HUES6 (cell line): Measurements from ENCODE around the gene DYNLT2.

Experiments used
- H3K27ac ChIP-seq: 2 replicates; pipeline ENCODE4 v1.7.0; 2013; ENCODE audit warnings: low read depth, mild to moderate bottlenecking, low read length, inconsistent platforms
- H3K27me3 ChIP-seq: 2 replicates; pipeline ENCODE4 v1.6.1; 2013; ENCODE audit warnings: low read length; ENCODE audit not compliant: control insufficient read depth, insufficient read depth
- H3K36me3 ChIP-seq: 2 replicates; pipeline ENCODE4 v1.6.1; 2013; ENCODE audit warnings: low read length; ENCODE audit not compliant: control insufficient read depth, insufficient read depth
- H3K4me1 ChIP-seq: 2 replicates; pipeline ENCODE4 v1.6.1; 2013; ENCODE audit warnings: low read length; ENCODE audit not compliant: control insufficient read depth, insufficient read depth
- H3K4me3 ChIP-seq: 2 replicates; pipeline ENCODE4 v1.5.1; 2013; ENCODE audit warnings: low read depth, low read length
- H3K9ac ChIP-seq: one replicate; pipeline ENCODE4 v1.6.1; 2013; ENCODE audit warnings: mild to moderate bottlenecking, low read length
- H3K9me3 ChIP-seq: 2 replicates; pipeline ENCODE4 v1.6.1; 2013; ENCODE audit warnings: low read depth, low read length; ENCODE audit not compliant: control insufficient read depth, insufficient read depth

DYNLT2 gene

DNA sequence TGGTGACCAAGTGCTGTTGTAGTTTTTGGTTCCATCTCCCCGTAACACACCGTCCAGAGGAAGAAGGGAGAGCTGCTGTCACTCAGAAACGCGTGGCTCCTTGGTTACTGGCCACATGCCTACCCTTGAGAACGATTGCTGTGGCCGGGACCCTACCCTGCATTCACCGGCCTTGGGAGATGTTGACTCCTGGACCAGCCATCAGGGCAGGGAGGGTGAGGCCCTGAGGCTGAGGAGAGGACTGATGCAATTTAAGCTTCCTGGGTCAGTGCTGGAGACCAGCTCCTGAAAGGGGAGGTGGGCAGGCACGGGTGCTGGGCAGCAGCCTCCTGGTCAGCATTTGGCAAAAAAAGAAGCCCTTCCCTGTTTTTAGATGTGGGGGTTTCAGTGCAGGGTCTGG lies 31.6 kb upstream of the DYNLT2 start:
- no peaks in the 10 kb centered on the region for H3K27me3 ChIP-seq

DNA sequence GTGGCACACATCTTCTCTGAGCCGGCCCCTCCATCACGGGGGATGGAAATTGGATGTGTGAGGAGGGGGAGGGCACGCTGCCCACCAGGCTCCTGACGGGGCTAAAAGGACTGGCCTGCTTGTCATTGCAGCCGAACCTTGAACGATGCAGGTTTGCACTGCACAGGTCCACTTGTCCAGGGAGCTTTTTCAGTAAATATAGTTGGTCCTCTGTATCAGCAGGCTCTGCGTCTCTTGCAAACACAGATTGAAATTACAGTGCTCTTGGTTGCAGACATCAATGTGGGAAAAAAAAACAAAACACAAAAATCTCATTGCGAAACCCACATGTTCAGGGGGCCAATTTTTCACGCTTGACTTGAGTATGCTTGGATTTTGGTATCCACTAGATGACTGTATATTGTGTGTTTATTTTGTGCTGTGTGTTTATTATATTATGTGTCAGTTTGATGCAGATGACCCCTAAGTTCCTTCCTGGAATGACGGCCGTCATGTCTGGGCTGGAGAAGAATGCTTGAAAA lies 29.3 kb upstream of the DYNLT2 start:
- Histone ChIP-seq H3K4me1 (no peaks in the 10 kb centered on the region), H3K27me3 (no peaks in the 10 kb centered on the region), H3K9me3 (no peaks in the 10 kb centered on the region), H3K36me3 (peaks cover 37% of the 10 kb centered on the region), H3K4me3 (no peak overlapping the region), H3K27ac (no peak overlapping the region), H3K9ac (no peak overlapping the region)

More for the DNA sequence above, 31.6 kb upstream of the DYNLT2 start:
- Histone ChIP-seq H3K9ac (no peak overlapping the region), H3K4me1 (no peaks in the 10 kb centered on the region), H3K4me3 (no peak overlapping the region), H3K36me3 (peaks cover 22% of the 10 kb centered on the region), H3K9me3 (no peaks in the 10 kb centered on the region), H3K27ac (no peak overlapping the region)

DNA sequence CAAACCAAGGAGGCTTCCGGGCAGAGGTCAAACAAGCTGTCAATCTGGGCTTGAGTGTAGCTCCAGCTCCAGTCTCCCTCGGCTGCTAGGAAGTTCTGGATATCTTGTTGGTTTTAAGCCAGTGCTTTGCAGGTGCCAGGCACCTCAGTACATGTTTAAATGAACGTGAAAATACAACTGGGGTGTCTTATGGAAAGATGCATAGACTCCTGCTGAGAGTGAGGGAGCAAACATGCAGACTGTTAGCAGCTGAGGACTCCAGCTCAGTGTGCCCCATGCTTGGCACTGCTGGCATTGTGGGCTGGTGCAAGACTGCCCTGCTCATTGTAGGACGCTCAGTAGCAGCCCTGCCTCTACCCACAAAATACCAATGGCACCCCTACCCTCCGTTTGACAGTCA lies 28.5 kb upstream of the DYNLT2 start:
- no peak overlapping the region for H3K27ac ChIP-seq
- no peaks in the 10 kb centered on the region for H3K9me3 ChIP-seq
- no peak overlapping the region for H3K9ac ChIP-seq
- no peaks in the 10 kb centered on the region for H3K4me1 ChIP-seq
- peaks cover 41% of the 10 kb centered on the region for H3K36me3 ChIP-seq
- no peak overlapping the region for H3K4me3 ChIP-seq
- H3K27me3 ChIP-seq: no peaks in the 10 kb centered on the region

DNA sequence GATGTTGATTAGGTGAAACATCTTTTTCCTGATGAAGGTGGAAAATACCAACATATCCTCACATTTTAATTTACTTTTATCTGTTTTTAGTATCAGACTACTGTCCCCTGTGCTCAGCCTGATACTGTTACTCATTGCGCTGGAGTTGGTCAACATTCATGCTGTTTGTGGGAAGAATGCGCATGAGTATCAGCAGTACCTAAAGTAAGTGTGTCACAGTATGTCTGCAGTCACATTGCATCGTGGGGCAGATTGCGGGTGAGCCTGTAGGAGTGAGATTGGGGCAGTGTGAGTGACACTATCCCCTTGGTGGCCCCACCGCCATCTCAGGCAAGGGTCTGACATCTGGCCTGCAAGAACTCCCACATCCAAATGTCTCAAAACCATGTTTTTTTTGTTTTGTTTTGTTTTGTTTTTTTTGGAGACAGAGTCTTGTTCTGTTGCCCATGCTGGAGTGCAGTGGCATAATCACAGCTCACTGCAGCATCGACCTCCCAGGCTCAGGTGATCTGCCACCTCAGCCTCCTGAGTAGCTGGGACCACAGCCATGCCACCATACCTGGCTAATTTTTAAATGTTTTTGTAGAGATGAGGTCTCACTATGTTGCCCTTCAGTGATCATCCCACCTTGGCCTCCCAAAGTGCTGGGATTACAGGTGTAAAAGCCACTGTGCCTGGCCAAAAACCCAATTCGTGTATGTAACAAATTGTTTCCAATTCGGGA lies 27.9 kb upstream of the DYNLT2 start:
- no peaks in the 10 kb centered on the region for H3K4me1 ChIP-seq
- no peaks in the 10 kb centered on the region for H3K27me3 ChIP-seq
- peaks cover 38% of the 10 kb centered on the region for H3K36me3 ChIP-seq
- H3K27ac ChIP-seq: no peak overlapping the region
- no peaks in the 10 kb centered on the region for H3K9me3 ChIP-seq
- H3K4me3 ChIP-seq: no peak overlapping the region
- no peak overlapping the region for H3K9ac ChIP-seq

DNA sequence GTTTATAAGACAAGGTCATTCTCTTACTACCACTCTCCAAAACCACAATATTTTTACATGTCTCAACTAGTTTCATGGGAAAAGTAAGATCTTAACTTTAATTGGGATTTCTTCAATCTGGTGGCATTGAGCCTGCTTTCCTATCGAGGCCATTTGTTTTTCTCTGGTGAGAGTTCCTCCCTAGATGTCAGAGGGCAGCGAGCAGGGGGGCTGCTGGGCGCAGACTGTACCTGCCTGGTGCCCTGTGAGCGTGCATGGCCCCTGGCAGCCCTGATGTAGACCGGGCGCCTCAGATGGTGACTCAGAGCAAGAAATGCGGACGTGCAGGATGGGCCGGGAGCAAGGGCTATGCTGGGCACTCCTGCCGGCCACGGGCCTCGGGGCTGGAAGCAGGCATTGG lies 27.3 kb upstream of the DYNLT2 start:
- no peak overlapping the region for H3K27ac ChIP-seq
- H3K27me3 ChIP-seq: no peaks in the 10 kb centered on the region
- peaks cover 37% of the 10 kb centered on the region for H3K36me3 ChIP-seq
- H3K4me1 ChIP-seq: no peaks in the 10 kb centered on the region
- H3K9ac ChIP-seq: no peak overlapping the region
- H3K4me3 ChIP-seq: no peak overlapping the region
- H3K9me3 ChIP-seq: no peaks in the 10 kb centered on the region

DNA sequence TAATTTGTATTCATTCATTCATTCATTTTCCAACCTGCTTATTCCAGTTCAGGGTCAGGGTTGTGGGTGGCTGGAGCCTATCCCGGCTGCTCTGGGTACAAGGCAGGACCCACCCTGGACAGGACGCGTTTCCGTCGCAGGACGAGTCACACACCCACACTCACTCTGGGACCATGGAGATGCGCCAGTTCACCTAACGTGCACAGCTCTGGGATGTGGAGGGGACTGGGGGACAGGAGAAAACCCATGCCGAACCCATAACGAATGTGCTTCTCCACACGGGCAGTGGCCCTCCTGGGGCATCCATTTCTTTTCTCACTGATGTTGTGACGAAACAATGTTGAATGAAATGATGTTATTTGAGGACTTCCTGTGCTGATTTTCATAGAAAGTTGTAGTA lies 26.5 kb upstream of the DYNLT2 start:
- Histone ChIP-seq H3K9ac (no peak overlapping the region), H3K4me3 (no peak overlapping the region), H3K27ac (no peak overlapping the region), H3K4me1 (no peaks in the 10 kb centered on the region), H3K9me3 (no peaks in the 10 kb centered on the region), H3K27me3 (no peaks in the 10 kb centered on the region), H3K36me3 (peaks cover 34% of the 10 kb centered on the region)

DNA sequence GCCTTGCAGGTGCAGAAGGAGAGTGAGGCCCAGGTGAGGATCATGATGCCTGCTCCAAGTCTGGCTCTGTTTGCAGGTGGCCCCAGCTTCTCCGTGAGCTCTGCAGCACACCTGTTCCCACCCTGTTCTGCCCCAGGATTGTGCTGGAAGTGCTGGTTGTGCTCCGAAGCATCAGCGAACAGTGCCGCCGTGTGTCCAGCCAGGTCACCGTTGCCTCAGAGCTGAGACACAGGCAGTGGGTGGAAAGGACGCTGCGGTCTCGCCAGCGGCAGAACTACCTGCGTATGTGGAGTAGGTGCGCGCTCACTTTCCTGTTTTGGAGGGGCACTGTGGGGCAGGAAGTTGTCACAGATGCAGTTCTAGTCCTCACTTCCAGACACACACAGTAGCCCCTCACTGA lies 25.0 kb upstream of the DYNLT2 start:
- Histone ChIP-seq H3K27ac (no peak overlapping the region), H3K4me1 (no peaks in the 10 kb centered on the region), H3K9ac (no peak overlapping the region), H3K4me3 (no peak overlapping the region), H3K27me3 (no peaks in the 10 kb centered on the region), H3K9me3 (no peaks in the 10 kb centered on the region), H3K36me3 (peaks cover 33% of the 10 kb centered on the region)

DNA sequence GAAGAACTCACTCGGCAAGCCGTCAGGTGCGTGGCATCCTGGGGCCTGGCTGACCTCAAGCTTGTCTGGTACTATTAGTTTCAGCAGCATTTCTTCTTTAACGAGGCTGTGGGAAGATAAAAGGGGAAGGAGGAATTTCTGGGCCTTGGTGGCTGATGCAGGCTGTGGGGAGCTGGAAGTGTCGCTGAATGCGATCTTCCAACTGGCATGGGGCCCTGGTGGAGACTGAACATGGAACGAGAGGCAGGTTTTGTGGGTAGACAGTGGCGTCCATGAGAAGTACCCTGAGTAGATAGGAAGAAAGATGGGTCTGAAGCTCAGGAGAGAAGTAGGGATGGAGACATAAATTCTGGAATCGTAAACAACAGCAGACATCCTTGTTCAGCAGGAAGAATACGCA lies 23.9 kb upstream of the DYNLT2 start:
- no peak overlapping the region for H3K4me3 ChIP-seq
- H3K9me3 ChIP-seq: no peaks in the 10 kb centered on the region
- H3K27ac ChIP-seq: no peak overlapping the region
- no peaks in the 10 kb centered on the region for H3K4me1 ChIP-seq
- no peak overlapping the region for H3K9ac ChIP-seq
- no peaks in the 10 kb centered on the region for H3K27me3 ChIP-seq
- peaks cover 31% of the 10 kb centered on the region for H3K36me3 ChIP-seq

DNA sequence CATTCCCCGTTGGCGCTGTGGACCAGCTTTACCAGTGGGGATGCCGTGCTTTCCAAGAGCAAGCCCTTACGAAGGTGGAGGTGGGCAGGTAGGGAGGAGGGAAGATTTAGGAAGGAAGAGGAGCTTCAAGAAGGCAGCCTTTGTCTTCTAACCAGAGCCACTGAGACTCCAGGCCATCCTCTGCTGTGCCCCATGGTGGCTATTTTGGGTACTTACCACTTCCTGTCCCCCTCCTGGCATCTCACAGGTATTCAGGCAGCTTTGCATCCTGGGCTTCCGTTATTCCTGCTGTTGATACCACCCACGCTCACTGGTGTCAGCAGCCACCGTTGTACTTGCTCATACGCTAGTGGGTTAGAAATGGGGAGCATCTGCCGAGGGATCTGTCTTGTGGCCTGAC lies 23.0 kb upstream of the DYNLT2 start:
- H3K4me1 ChIP-seq: no peaks in the 10 kb centered on the region
- H3K27me3 ChIP-seq: no peaks in the 10 kb centered on the region
- no peak overlapping the region for H3K9ac ChIP-seq
- no peak overlapping the region for H3K27ac ChIP-seq
- H3K36me3 ChIP-seq: peaks cover 29% of the 10 kb centered on the region
- H3K9me3 ChIP-seq: no peaks in the 10 kb centered on the region
- H3K4me3 ChIP-seq: no peak overlapping the region

DNA sequence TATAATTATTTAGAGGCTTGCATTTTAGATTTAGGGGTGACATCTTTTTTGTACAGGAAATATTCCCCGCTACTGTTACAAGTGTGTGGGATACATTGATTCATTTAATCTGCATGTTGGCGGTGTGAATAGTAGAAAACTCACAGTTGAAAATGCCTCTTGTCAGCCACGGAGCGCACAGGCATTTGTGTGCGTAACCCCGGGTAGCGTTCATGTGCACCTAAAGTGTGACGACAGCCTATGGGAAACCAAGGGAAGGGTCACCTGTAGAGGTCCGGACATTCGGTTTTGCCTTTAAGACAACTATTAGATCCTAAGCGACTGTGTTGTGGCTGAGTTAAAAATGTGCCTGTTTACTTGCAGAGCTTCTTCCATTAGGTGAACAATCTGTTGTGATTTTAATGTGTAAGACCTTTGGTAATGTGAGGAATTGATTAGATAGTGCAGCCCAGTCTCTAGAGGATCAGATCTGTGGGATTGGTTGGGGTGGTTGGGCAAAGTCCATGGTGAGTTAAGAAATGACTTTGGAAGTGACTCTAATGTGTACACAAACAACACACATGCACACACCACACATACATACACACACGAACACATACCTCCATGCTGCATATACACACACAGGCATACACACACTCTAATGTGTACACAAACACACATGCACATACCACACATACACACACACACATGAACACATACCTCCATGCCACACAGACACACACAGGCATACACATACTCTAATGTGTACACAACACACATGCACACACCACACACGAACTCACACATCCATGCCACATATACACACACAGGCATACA lies 15.8 kb upstream of the DYNLT2 start:
- no peaks in the 10 kb centered on the region for H3K4me1 ChIP-seq
- H3K27ac ChIP-seq: no peak overlapping the region
- H3K9me3 ChIP-seq: no peaks in the 10 kb centered on the region
- no peak overlapping the region for H3K4me3 ChIP-seq
- H3K27me3 ChIP-seq: no peaks in the 10 kb centered on the region
- no peak overlapping the region for H3K9ac ChIP-seq
- H3K36me3 ChIP-seq: peaks cover 40% of the 10 kb centered on the region

DNA sequence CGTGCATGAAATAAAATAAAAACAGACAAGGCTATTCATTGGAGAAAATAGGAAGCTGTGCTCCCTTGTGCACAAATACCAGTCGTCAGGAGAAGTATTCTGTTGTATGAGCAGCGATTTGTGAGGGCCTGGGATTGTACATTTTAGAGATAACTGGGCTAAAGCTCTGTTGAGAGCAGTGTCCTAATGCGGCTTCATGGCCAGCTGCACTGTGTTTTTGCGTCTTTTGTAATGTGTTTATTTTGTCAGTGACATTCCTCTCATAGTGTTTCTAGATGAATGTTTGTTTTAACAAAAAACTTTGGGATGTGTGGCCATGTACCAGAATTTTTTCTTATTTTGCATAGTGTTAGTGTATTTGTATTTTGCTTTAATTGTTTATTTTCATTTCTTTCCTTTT lies 14.9 kb upstream of the DYNLT2 start:
- no peaks in the 10 kb centered on the region for H3K27me3 ChIP-seq
- no peaks in the 10 kb centered on the region for H3K9me3 ChIP-seq
- peaks cover 40% of the 10 kb centered on the region for H3K36me3 ChIP-seq
- H3K4me3 ChIP-seq: no peak overlapping the region
- H3K27ac ChIP-seq: no peak overlapping the region
- no peak overlapping the region for H3K9ac ChIP-seq
- H3K4me1 ChIP-seq: no peaks in the 10 kb centered on the region
